Measurements from ENCODE around the gene PPFIBP2.
A peak's percentile ranks its signal among the peaks of the same experiment; 100 is the strongest.
"Not testable (repeated sequence)": the region's sequence is repeated elsewhere in the genome, so short reads cannot be mapped to it uniquely, and the experiment has no call there.

The PPFIBP2 gene

GRCh38 chr11:7636350-7636749 lies 122.6 kb downstream of the PPFIBP2 start:
- no peak for DNase-seq (ENCODE audit: low read depth)

GRCh38 chr11:7637447-7638157 lies 123.8 kb downstream of the PPFIBP2 start:
- peak; percentile 20 for DNase-seq (ENCODE audit: low read depth)

- no peak for DNase-seq (ENCODE audit: low read depth)
Observed at GRCh38 chr11:7638710-7639642, 125.2 kb downstream of the PPFIBP2 start.

DNA sequence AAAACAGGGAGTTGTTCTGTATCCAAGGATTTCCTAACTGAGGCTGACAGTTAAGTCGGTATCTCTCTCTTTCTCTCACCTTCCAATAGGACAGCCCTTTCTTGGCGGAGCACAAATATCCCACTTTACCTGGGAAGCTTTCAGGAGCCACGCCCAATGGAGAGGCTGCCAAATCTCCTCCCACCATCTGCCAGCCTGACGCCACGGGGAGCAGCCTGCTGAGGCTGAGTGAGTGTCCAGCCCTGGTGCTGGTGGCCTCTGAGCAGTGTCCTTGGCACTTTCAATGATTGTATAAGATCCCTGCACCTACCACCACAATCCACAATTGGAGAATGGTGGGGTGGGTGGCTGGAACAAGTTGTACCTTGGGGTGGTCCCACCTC lies 125.8 kb downstream of the PPFIBP2 start:
- DNase-seq (ENCODE audit: low read depth) = no peak

DNA sequence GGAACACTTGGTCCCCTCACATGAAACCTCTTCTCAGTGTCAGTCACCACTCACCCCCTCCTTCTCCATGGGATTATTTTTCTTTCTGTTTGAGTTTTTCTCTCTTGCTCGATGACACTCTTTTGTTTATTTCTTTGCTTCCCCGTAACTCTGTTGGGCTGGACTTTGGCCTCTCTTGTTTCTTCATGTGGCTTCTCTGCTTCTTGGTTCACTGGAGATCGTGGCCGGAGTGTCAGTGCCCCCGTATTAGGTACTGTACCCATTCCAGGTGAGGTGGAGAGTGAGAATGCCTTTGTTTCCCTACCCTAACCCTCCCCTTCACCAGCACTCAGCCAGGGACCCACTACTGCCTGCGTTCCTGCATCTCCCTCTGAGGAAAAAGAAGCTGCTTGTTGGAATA lies 127.0 kb downstream of the PPFIBP2 start:
- DNase-seq (ENCODE audit: low read depth) = no peak

GRCh38 chr11:7642747-7643146 lies 128.9 kb downstream of the PPFIBP2 start:
- DNase-seq (ENCODE audit: low read depth) = no peak

GRCh38 chr11:7643314-7643713 lies 129.5 kb downstream of the PPFIBP2 start:
- no peak for DNase-seq (ENCODE audit: low read depth)

- DNase-seq (ENCODE audit: low read depth) = no peak
Observed at GRCh38 chr11:7645206-7645605, 131.4 kb downstream of the PPFIBP2 start.

- DNase-seq (ENCODE audit: low read depth) = no peak
Observed at GRCh38 chr11:7646866-7647265, 133.1 kb downstream of the PPFIBP2 start.

DNA sequence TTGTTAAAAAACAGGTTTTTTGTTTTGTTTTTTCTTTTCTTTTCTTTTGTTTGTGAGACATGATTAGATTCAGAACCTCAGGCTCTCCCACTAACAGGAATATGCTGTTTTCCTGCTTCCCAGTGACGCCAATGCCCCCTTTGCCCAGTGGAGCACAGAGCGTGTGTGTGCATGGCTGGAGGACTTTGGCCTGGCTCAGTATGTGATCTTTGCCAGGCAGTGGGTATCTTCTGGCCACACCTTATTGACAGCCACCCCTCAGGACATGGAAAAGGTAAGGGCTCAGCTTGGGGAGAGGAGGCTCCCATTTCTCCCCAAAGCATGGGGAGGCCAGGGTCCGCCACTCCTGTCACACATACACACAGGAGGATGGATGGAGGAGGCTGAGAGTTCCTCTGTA lies 134.5 kb downstream of the PPFIBP2 start:
- DNase-seq (ENCODE audit: low read depth) = no peak

DNA sequence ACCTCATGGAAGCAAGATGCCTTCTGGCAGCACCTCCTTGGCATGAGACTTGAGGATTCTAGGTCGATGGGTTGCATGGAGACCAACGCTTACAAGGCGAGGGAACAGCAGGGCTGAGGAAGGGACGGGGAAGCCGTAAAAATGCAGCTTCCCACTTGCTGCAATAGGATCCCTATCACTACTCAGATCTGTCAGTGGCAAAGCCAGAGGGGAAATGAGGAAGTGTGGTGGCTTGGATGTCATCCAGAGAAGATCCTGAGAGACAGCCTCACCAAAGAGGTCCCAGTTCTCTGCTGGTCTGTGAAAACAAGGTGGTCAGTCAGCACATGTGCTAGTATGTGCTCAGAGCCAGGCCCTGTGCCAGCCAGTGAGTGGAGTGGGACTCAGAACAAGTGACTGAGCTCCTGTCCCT lies 137.3 kb downstream of the PPFIBP2 start:
- DNase-seq (ENCODE audit: low read depth) = no peak

DNA sequence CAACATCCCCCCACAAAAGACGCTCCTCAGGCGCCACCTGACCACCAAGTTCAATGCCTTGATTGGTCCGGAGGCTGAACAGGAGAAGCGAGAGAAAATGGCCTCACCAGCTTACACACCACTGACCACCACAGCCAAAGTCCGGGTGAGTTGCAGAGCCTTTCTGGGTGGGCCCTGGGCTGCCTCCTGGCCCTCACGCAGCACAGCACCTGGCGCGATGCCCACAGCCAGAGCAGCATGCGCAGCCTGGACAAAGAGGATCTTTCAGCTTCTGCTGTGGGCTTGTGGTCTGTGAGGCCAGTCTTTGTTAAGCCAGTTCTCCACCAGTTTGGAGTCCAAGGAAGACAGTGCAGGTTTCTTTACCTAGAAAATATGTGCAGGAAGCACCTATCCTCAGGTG lies 137.9 kb downstream of the PPFIBP2 start:
- no peak for DNase-seq (ENCODE audit: low read depth)

DNA sequence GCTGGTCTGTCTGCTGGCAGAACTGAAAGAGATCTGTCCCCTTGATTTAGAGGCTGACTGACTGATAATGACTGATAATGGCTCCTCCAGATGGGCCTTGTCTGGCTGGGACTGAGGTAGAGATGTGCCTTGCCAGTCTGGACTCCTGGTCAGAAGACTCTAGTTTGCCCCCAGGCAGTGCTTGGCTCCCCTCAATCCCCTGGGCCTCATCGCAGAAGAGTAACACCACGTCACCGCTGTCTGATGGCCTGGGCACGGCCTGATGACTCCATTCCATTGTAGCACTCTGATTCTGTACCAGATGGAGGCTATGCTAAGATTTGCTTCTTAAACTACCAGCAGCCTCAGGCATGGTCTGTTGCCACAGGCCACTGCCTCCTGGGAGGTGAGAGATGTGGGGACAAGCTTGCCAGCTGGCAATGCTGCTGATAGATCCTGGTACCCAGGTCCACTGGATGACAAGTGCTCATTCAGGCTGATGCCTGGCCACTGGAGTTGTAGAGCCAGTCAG lies 140.5 kb downstream of the PPFIBP2 start:
- no peak for DNase-seq (ENCODE audit: low read depth)

DNA sequence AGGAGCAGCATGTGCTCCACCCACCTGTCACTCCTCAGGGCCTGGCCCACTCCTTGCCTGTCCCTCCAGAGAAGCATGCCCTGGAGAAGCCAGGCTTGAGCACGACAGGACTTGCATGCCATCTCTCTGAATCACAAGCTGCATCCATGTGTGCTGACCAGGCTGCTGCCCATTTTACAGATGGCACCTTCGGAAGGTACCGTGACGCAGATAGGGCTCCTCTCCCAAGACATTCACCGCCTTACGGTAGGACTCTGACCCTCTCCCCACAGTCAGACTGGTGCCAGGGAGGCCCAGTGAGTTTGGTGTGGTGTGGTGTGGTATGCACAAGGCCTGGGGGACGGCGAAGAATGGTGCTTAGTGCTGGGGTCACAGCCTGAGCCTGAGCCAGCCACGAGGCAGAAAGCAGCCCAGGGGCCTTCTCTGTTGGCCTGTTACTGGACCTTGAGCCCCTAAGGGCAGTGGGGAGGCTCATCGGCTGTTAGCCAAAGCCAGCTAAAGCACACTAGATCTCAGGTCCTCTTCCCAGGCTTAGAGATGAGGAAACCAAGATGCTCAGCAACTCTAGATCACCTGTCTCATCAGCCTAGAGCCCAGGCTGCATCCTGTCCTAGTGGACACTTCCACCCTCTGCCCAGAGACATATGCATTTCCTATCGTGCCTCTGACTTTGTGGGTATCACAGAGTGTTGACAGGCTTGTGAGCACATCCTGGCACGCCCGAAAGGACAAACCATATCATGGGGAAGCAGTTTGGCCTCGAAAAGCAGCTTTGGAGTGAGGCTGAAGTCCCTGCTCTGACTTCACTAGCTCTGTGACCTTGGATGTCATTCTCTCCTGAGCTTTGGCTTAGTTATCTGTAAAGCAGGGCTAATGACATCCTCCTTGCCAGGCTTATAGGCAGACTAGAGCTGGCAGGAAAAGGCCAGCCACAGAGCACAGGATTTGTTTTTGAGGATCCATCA lies 141.7 kb downstream of the PPFIBP2 start:
- DNase-seq (ENCODE audit: low read depth) = no peak

DNA sequence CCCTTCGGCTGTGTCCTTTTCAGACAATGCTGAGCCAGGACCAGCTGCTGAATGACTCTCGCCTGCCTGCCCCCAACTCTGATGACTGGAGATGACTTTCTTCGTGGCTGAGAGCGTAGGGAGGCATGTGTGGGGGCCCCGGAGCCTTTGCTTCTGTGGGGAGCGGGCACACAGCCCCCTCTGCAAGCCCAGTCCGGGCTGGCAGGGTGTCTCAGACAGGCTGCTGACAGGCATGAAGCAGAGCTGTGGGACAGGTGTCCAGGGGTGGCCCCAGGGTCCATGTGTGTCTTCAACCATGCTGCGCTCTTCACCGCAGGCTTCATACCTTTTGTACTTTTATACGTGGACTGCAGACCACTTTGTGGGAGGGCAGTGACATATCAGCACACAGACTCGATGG lies 142.9 kb downstream of the PPFIBP2 start:
- DNase-seq (ENCODE audit: low read depth) = no peak

- no peak for DNase-seq (ENCODE audit: low read depth)
Observed at GRCh38 chr11:7657306-7658025, 143.7 kb downstream of the PPFIBP2 start.

GRCh38 chr11:7663531-7663930 lies 149.7 kb downstream of the PPFIBP2 start:
- DNase-seq (ENCODE audit: low read depth) = not testable (repeated sequence)

DNA sequence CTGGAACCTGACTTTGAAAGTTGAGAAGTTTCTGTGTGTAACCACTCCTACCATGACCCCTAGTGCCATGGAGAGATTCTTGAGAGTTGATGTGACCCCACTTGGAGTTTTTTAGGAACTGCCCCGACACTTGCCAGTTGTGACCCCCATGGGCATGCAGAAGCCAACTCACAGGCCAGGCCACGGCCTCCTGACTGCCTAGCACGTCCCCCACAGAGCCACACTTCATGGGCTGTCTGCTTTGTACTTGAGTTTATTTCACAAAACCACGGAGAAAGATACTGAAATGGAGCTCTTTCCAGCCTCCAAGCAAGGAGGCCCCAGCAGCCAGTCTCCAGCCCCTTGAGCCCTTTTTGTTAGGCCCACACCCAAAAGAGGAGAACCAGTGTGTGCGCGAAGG lies 151.1 kb downstream of the PPFIBP2 start:
- DNase-seq (ENCODE audit: low read depth) = no peak

DNA sequence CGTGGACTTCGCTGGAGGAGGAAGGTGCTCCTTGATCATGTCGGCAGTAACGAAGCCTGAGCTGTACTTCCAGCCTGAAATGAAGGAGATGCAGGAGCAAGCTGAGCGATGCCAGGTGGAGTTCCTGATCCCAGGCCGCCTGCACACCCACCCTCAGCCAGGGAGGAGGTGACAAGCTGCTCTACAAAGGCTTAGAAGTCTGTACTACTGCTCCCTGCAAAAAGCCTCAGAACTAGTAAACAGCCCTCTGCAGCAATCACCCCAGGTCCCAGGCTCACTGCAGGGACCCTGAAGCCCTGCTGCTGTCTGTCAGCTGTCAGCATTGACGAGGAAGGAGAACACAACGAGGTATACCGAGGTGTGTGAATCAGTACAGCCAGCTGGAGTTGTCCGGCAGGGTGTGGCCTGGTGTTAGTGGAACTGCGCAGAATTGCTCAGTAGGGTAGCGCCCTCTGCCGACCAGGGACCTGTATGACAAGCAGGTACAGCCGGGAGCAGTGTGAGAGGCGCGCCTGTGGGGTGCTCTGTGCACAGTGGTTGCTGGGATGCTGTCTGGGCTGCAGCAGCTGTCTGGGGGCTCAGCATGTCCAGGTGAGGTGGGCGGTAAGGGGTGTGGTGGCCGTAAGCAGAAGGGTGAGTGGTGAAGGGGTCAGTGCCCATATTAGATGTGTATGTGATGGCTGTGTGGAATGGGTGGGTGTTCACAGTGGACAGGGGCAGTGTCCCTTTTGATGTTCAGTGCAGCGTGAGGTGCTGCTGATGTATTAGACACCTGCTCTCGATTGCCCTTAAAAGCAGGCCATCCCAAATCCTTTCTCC lies 151.9 kb downstream of the PPFIBP2 start:
- DNase-seq (ENCODE audit: low read depth) = no peak

DNA sequence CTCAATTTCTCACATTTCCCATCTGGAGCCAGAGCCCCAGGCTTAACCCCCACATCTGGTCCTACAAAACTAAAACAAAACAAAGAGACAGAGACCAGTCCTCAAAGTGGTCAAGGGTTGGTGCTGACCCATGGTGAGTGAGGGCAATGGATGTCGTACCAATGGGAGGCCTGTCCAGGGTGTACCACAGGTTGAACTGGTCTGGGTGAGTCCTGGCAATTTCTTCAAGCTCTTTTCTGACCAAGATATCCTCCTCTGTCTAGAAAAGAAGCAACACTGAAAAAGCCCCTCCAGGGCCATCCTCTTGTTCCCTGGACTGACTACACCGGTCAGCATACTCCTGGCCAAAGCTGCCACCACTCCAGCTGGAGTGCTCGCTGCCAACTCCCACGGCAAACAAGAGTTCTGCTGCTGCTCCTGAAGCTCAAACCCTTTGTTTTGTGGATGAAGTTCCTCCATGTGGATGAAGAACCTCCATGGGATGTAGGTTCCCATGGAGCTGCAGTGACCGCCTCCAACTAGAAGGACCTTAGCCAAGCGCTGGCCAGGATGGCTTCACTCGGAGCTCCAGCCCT lies 152.6 kb downstream of the PPFIBP2 start:
- DNase-seq (ENCODE audit: low read depth) = no peak

Data from non-pigmented ciliary epithelial cell (primary cell).